Measurements from ENCODE around the gene GRIN2A.
A peak's percentile ranks its signal among the peaks of the same experiment; 100 is the strongest.

The GRIN2A gene

DNA sequence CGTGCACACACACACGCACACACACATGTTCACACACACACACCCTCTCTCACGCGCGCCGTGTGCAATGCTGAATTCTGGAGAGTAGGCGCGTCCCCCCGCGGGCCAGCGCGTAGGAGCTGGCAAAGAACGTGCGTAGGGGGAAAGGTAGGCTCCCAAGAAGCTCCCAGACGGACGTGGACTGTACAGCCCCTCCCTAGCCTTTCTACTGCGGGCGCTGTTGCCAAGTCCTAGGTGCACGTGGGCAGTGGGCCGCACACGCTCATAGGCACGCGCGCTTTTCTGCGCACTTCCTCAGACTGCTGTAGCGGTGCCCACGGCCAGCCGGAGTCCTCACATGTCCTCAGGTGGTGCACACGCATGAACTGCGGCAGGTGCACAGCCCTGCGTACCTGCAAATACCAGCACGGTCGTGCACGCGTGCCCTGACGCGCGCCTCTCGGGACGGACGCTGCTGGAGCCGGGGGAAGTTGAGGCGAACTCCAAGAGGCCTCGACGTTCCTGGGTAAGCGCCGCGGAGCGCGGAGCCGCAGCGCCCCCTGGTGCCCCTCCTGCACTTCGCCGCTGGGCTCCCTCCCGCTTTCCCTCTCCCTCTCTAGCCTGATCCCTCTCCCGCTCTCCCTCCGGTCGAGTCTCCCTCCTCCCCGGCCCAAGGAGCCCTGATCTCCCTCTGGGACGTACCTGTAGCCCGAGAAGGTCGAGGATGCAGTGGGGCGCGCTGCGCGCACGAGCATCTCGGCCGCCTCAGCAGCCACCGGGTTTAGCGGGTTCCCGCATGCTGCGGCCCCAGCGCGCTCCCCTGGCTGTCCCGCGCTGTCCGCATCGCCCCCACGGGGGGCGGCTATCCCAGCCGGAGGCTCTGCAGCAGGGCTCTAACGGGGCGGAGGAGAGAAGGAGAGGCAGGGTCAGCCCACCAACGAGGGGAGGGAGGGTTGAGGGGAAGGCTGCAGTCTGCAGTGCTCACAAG, 749 bp downstream of the GRIN2A start:
- DNase-seq: peak; percentile 74

DNA sequence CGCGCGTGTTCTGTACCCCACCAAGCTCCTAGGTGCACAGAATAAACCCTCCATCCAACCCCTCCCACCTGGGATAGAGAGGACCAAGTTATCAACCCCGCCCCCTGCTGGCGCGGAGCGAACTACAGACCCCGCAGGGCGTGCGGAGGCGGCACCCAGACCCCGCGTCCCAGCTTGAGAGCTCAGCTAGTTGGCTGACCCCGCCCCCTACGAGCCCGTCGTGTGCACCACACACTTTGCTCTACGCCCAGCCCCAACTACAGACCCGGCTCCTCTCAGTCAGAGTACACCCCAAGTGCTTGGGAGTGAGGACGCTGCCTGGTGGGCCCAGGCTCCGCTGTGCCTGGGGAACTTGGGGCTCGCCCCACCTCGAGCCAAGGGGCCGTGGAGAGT, 1.5 kb downstream of the GRIN2A start:
- peak; percentile 60 for DNase-seq

DNA sequence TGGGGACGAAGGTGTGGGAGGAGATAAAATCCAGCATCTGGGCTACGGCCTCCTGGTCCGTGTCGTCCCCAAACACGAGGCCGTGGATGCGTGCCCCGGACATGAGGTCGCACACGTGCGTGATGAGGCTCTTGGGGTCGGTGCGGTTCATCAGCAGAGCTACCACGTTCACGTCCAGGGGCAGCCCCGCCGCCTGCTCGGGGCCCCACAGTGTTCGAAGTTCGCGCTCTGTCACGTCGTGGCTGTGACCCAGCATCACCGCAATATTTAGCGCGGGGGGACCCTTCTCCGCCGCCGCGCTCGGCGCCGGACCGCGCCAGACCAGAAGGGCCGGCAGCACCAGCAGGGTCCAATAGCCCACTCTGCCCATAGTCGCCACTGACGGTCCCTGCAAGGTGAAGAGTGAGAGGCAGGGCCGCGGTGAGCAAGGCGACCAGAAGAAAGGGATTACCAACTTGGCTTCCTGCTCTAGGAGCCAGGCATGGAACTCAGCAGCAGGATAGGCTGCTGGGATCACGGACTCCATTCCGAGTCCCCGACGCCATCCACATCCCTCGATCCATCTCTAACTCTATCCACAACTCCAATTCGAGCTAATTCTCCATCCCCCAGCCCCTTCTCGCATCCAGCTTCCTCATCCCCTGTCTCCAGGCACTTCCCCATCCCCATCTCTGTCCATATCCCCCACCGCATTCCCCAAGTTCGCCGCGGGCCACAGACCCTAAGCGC, 2.0 kb downstream of the GRIN2A start:
- DNase-seq: no peak

DNA sequence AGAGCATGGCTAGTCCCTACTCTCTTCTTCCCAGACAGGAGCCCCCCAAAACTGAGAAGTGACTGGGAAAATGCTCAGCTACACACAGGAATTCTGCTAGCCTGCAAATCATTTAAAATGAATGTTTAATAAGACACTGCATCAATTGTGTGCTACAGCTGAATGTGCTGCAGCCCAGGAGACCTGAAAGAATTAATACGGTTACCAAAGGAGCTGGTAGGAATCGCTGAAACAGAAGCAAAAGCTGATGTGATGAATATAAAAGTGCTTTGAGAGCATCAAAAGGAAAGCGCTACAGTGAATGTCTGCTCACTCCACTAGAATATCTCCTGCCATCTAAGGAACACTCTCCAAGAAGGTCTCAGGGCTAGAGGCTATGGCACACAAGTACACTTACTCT, 3.7 kb downstream of the GRIN2A start:
- DNase-seq: no peak

- no peak for DNase-seq
Measured at GRCh38 chr16:10178080-10178479, 4.1 kb downstream of the GRIN2A start.

GRCh38 chr16:10172848-10173655, 9.2 kb downstream of the GRIN2A start:
- no peak for DNase-seq

- DNase-seq: no peak
Measured at GRCh38 chr16:10171221-10171620, 11.0 kb downstream of the GRIN2A start.

DNA sequence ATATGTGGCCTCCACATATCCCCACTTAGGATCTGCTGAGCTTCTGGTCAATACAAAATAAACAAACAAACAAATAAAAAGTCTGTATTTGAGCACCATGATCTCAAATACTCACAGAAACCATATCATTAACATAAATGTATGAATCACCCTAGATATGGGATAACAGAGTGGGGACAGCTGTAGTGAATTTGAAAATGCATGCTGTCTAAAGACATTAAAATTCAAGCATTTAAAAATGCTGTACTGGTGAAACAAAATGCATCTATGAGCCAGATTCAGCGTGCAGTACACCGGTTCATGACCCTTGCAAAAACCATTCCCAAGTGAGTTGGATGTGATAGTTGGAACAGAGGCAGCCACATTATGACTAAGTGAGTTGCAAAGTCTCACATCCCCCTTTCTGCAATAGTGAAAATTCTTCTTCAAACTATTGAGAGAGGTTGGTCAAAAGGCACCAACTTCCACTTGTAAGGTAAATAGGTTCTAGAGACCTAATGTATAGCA, 12.3 kb downstream of the GRIN2A start:
- no peak for DNase-seq

DNA sequence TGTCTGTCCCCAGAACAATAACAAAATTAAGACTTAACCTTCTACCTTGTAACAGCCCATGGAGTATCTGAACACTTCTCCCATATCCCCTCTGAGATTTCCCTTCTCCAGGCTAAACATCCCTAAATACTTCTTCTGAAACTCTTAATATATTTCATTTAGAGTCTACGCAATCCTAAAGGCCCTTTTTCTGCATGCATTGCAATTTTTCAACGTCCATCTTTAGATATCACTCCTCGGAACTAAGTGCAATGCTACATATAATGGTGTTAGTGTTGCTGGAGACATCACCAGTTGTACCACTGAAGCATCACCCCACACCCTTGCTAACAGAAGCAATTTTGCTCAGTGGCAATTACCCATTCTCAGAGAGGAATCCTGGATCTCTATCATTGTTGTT, 13.2 kb downstream of the GRIN2A start:
- no peak for DNase-seq

DNA sequence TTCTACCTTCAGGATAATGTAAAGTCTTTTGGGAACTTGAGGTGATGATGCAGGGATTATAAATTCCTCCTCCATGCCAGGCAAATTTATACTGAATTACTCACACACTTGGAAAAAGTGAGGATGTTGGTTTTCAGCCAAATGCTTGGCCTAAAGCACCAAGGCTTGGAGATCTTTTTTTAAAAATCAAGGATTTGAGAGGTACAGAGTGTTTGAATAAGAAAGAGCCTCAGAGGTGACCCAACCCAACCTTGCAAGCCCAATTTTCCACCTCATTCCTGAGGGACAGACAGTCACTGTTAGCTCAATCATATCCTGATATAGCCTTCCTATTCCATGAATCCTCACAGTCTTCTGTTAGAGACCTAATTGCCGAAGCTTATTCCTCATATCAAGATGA, 14.0 kb downstream of the GRIN2A start:
- DNase-seq: no peak

DNA sequence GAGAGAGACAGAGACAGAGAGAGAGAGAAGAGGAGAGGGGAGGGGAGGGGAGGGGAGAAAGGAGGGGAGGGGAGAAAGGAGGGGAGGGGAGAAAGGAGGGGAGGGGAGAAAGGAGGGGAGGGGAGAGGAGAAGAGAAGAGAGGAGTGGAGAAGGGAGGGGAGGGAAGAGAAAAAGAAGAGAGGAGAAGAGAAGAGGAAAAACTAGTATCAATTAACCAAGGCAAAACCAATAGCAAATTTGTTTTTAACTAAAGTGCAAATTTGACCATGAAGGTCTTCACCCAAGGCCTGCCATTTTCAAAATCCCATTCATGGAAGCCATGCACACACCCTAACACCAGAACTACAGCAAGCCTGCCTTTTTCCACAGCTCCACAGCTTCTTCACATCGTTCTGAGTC, 16.6 kb downstream of the GRIN2A start:
- no peak for DNase-seq

DNA sequence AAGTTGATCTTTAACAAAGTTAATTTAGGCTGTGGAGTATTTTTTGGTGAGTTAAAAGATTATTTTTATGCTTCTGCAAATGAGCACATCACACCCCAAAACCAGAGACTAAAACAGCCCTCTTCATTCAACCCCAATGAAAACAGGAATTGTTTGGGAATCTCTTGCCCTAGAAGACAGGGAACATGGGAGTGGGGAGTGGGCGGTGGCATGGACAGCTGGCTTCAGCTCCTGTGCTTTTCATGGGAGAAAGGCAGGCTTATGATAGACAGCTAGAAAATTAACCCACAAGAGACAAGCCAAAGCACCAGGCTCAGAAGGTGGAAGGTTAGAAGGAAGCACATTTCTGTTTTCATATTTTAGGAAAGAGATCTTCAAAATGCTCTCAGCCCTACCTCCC, 19.2 kb downstream of the GRIN2A start:
- DNase-seq: no peak

- no peak for DNase-seq
Measured at GRCh38 chr16:10156099-10156498, 26.1 kb downstream of the GRIN2A start.

DNA sequence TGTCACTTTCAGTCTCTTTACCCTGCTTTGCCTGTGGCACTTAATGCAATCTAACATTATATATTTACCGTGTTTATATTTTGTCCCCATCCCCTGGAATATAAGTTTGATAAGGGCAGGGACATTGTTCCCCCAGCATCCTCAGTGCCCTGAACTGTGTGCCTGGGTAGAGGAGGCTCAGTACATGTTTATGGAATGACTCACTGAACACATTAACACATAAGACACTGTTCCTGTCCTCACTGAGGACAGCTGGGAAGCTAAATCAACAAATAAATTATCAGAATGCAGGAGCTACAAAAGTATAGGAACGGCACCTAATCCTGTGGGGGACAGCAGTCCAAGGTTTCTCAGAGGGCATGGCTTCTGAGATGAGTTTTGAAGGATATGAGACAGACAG, 27.8 kb downstream of the GRIN2A start:
- DNase-seq: no peak

DNA sequence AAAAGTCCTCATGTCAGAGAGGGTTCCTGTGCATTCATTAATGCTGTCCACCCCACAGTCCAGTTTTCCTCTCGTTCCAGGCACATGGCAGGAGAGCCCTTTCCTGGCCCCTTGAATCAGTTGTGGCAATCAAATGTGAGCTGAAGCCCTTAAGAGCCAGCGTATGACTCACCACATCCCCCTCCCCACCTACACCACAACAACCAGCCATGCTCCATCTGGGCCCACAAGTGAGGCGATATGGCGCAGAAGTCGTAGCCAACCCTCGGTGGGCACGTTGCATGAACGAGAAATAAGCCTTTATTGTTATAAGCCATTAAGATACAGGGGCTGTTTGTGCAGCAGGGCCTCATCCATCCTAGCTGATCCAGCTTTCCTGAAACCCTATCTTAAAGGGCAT, 28.2 kb downstream of the GRIN2A start:
- DNase-seq: no peak

DNA sequence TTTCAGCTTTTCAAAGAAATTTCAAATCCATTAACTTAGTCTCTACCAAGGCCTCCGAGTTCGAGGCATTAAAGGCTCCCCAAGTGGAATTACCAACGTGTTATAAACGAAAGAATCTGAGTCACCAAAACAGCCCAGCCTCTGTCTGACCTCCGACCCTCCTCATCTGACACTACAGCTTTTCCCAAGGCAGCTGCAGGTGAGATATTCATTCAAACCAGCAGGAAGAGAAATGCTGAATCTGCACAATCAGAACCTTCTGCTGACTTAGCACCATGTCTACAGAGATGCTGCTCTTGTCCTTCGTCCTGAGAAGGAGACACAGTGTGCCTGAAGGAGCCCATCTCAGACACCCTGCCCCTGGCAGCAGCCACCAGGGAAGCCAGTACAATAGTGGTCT, 30.5 kb downstream of the GRIN2A start:
- DNase-seq: no peak

DNA sequence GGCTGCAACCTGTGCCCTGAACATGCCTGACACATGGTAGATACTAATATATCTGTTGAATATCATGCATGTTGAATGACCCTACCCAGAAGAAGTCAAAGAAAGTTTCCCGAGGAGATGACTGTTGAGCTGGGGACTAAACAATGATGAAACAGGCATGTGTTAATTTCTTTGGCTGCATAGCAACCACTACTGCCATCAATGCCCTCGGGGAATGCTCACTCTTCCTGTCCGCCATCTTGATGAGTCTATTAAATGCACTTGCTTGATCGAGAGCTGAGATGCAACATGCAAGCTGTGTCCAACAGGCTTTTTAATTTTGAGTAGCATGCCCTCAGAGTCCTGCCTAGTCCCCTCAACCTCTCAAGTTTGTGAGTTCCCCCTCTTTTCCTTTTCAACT, 31.3 kb downstream of the GRIN2A start:
- DNase-seq: no peak

- DNase-seq: no peak
Measured at GRCh38 chr16:10145542-10146035, 36.6 kb downstream of the GRIN2A start.

- no peak for DNase-seq
Measured at GRCh38 chr16:10141671-10142070, 40.6 kb downstream of the GRIN2A start.

- DNase-seq: no peak
Measured at GRCh38 chr16:10138881-10139280, 43.3 kb downstream of the GRIN2A start.

GRCh38 chr16:10137341-10137740, 44.9 kb downstream of the GRIN2A start:
- DNase-seq: no peak

GRCh38 chr16:10136916-10137315, 45.3 kb downstream of the GRIN2A start:
- no peak for DNase-seq

GRCh38 chr16:10130538-10130937, 51.7 kb downstream of the GRIN2A start:
- DNase-seq: no peak
